Measurements from ENCODE around the gene C1QTNF8.

The C1QTNF8 gene

GRCh38 chr16:1123525-1124230 lies 27.6 kb upstream of the C1QTNF8 start:
- no peak for TF ChIP-seq CTCF (conservative IDR thresholded peaks at IDR 0.05; ENCODE audit: low read depth, low read length)
- Histone ChIP-seq H4K20me1 (ENCODE audit: insufficient read depth) (no peaks in the 10 kb centered on the region), H3K27me3 (ENCODE audit: insufficient read depth, low read depth) (peaks cover 97% of the 10 kb centered on the region), H3K4me2 (no peak overlapping the region), H2AFZ (ENCODE audit: low read depth) (no peak overlapping the region), H3K27ac (no peak overlapping the region), H3K79me2 (ENCODE audit: insufficient read depth, low read depth) (no peaks in the 10 kb centered on the region), H3K4me1 (ENCODE audit: low read depth, poor library complexity, severe bottlenecking) (peaks cover 10% of the 10 kb centered on the region), H3K9ac (no peak overlapping the region), H3K4me3 (IDR thresholded peaks at IDR 0.05; ENCODE audit: insufficient read depth, low read depth, low read length) (no peak overlapping the region), H3K36me3 (ENCODE audit: insufficient read depth) (no peaks in the 10 kb centered on the region)

DNA sequence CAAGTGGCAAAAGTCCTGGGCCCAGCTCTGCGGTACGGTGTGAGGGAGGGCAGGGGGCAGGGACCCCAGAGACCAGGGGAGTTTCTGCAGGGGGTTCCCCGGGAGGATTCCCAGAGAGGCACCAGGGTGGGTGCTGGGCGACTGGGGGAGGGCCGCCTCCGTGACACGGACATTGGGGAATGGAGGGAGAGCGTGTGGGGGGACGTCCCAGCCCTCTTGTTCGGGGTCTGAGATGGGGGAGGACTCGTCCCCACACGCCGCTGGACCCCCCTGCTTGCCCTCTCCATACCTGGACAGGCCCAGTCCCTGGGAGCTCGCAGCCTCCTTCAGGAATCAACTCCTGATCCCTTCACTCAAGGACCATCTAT lies 26.3 kb upstream of the C1QTNF8 start:
- no peak overlapping the region for H3K9ac ChIP-seq
- H3K79me2 ChIP-seq (ENCODE audit: insufficient read depth, low read depth), result no peaks in the 10 kb centered on the region
- no peak for TF ChIP-seq CTCF (conservative IDR thresholded peaks at IDR 0.05; ENCODE audit: low read depth, low read length)
- no peak overlapping the region for H2AFZ ChIP-seq (ENCODE audit: low read depth)
- H3K36me3 ChIP-seq (ENCODE audit: insufficient read depth), result no peaks in the 10 kb centered on the region
- peaks cover 97% of the 10 kb centered on the region for H3K27me3 ChIP-seq (ENCODE audit: insufficient read depth, low read depth)
- no peak overlapping the region for H3K27ac ChIP-seq
- no peaks in the 10 kb centered on the region for H4K20me1 ChIP-seq (ENCODE audit: insufficient read depth)
- H3K4me1 ChIP-seq (ENCODE audit: low read depth, poor library complexity, severe bottlenecking), result peaks cover 10% of the 10 kb centered on the region
- no peak overlapping the region for H3K4me2 ChIP-seq
- H3K4me3 ChIP-seq (IDR thresholded peaks at IDR 0.05; ENCODE audit: insufficient read depth, low read depth, low read length), result no peak overlapping the region

DNA sequence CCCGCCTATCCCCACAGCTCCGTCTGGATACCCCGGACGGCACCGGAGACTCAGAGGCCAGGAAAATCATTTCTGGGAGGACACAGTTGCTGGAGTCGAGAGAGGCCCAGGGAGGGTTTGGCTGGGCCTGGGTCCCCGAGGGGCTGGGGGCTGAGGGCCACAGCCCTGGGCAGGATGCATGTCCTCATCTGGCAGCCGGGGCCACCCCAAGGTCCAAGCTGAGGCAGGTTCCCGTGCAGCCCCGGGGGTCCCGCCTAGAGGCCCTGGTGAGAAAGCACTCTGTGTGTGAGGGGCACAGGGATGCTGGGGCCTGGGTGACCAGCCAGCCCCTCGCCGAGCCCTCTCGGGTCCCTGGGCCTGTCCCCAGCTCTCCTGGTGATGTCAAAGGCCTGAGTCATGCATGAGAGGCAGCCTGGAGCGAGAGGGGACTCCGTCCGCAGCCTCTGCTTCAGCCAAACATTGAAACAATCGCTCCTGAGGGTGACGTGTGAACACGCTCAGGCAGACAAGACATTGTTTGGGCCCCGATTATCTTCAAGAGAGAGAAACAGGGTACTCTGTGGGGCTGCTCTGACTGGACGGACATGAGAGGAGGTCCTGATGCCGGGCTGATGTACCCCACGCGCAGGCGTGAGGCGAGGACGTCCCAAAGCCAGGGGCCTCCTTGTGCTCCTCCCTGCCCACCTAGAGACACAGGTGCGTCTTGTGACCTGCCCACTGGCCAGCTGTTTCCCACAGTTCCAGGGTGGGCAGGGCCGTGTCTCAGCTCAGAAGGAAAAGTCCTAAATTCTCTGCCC lies 25.8 kb upstream of the C1QTNF8 start:
- Histone ChIP-seq H2AFZ (ENCODE audit: low read depth) (no peak overlapping the region), H3K27ac (no peak overlapping the region), H3K9ac (no peak overlapping the region), H3K27me3 (ENCODE audit: insufficient read depth, low read depth) (peaks cover 96% of the 10 kb centered on the region), H3K79me2 (ENCODE audit: insufficient read depth, low read depth) (no peaks in the 10 kb centered on the region), H3K4me3 (IDR thresholded peaks at IDR 0.05; ENCODE audit: insufficient read depth, low read depth, low read length) (no peak overlapping the region), H4K20me1 (ENCODE audit: insufficient read depth) (no peaks in the 10 kb centered on the region), H3K36me3 (ENCODE audit: insufficient read depth) (no peaks in the 10 kb centered on the region), H3K4me2 (no peak overlapping the region), H3K4me1 (ENCODE audit: low read depth, poor library complexity, severe bottlenecking) (peaks cover 10% of the 10 kb centered on the region)
- TF ChIP-seq CTCF (conservative IDR thresholded peaks at IDR 0.05; ENCODE audit: low read depth, low read length), result no peak

DNA sequence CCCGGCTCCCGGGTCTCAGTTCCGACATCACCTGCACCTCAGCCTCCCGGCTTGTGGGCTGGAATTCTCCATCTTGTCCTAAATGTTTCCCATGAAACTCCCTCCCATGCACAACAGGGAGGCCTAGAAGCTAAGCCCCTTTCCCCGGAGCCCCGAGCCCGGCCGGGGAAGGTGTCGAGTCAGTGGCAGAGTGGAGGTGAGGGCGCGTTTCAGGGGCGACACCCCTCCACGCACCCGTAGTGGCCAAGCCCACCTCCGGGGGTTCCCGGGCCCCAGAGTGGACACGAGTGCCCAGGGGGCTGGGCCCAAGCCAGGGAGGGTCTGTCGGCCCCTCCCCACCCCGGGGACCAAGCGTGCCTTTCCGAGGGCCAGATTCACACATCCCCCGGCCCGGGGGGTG lies 25.0 kb upstream of the C1QTNF8 start:
- no peak overlapping the region for H3K27ac ChIP-seq
- no peak overlapping the region for H3K4me3 ChIP-seq (IDR thresholded peaks at IDR 0.05; ENCODE audit: insufficient read depth, low read depth, low read length)
- H3K4me1 ChIP-seq (ENCODE audit: low read depth, poor library complexity, severe bottlenecking), result peaks cover 10% of the 10 kb centered on the region
- no peaks in the 10 kb centered on the region for H4K20me1 ChIP-seq (ENCODE audit: insufficient read depth)
- H3K79me2 ChIP-seq (ENCODE audit: insufficient read depth, low read depth), result no peaks in the 10 kb centered on the region
- no peak overlapping the region for H3K4me2 ChIP-seq
- TF ChIP-seq CTCF (conservative IDR thresholded peaks at IDR 0.05; ENCODE audit: low read depth, low read length), result no peak
- H3K36me3 ChIP-seq (ENCODE audit: insufficient read depth), result no peaks in the 10 kb centered on the region
- H3K9ac ChIP-seq, result no peak overlapping the region
- H2AFZ ChIP-seq (ENCODE audit: low read depth), result no peak overlapping the region
- H3K27me3 ChIP-seq (ENCODE audit: insufficient read depth, low read depth), result peaks cover 97% of the 10 kb centered on the region

All from KMS-11 (cell line).